Fibroblast of pulmonary artery (primary cell): ENCODE data around the gene GGT5.
A peak's percentile ranks its signal among the peaks of the same experiment; 100 is the strongest.
"Not testable (repeated sequence)": the region's sequence is repeated elsewhere in the genome, so short reads cannot be mapped to it uniquely, and the experiment has no call there.

Experiments used
- DNase-seq: peaks from one replicate; pipeline ENCODE4 v3.0.0-alpha.2; 2010; ENCODE audit warnings: low read depth
- H3K4me3 ChIP-seq: replicated peaks from 2 replicates; pipeline ENCODE4 v1.5.1; 2011; ENCODE audit warnings: low read depth, mild to moderate bottlenecking, control low read depth, low read length, moderate library complexity
- CTCF ChIP-seq: IDR thresholded peaks from 2 replicates; pipeline ENCODE4 v1.5.1; 2011; ENCODE audit warnings: mild to moderate bottlenecking, control low read depth, low read length, inconsistent platforms; ENCODE audit errors: missing control alignments

Gene GGT5

GRCh38 chr22:24285245-24285644, 40.4 kb upstream of the GGT5 start:
- DNase-seq = no peak

GRCh38 chr22:24284747-24285203, 39.9 kb upstream of the GGT5 start:
- H3K4me3 ChIP-seq = no peak overlapping the region
- DNase-seq = peak; percentile 17
- TF ChIP-seq CTCF = no peak

More at GRCh38 chr22:24285245-24285644, 40.4 kb upstream of the GGT5 start:
- H3K4me3 ChIP-seq = no peak overlapping the region
- TF ChIP-seq CTCF = no peak

- DNase-seq = no peak
- H3K4me3 ChIP-seq = no peak overlapping the region
- TF ChIP-seq CTCF = no peak
Observed at GRCh38 chr22:24282401-24282800, 37.5 kb upstream of the GGT5 start.

- not testable (repeated sequence) for H3K4me3 ChIP-seq, DNase-seq
Observed at GRCh38 chr22:24280363-24280762, 35.5 kb upstream of the GGT5 start.

- not testable (repeated sequence) for H3K4me3 ChIP-seq, DNase-seq
Observed at GRCh38 chr22:24274696-24275405, 30.0 kb upstream of the GGT5 start.

- not testable (repeated sequence) for H3K4me3 ChIP-seq, DNase-seq
Observed at GRCh38 chr22:24273906-24274305, 29.0 kb upstream of the GGT5 start.

GRCh38 chr22:24273031-24273430, 28.1 kb upstream of the GGT5 start:
- not testable (repeated sequence) for DNase-seq, H3K4me3 ChIP-seq

GRCh38 chr22:24271386-24271854, 26.5 kb upstream of the GGT5 start:
- TF ChIP-seq CTCF = no peak
- H3K4me3 ChIP-seq = peak overlapping the region; percentile 95
- no peak for DNase-seq

GRCh38 chr22:24270556-24271385, 25.9 kb upstream of the GGT5 start, which contains the start of gene SPECC1L:
SPECC1L (plus strand) TSS chr22:24270831; CDS start chr22:24302232, 31,401 bp downstream.
- TF ChIP-seq CTCF = no peak
- DNase-seq = peak; percentile 95
- peak within 1 kb of the TSS; percentile 95 for H3K4me3 ChIP-seq

- not testable (repeated sequence) for DNase-seq, H3K4me3 ChIP-seq
Observed at GRCh38 chr22:24266495-24266894, 21.6 kb upstream of the GGT5 start.
